C4-2B (cell line): ENCODE data around the gene TXNRD1.

ENCODE experiments used
- CTCF ChIP-seq: fragments of 450-650 bp; conservative IDR thresholded peaks from 2 replicates; pipeline ENCODE4 v1.5.1; 2017; ENCODE audit warnings: mild to moderate bottlenecking
- ZFX ChIP-seq: fragments of 450-650 bp; IDR thresholded peaks from 2 replicates; pipeline ENCODE4 v1.6.1; 2017

- no peak for TF ChIP-seq CTCF
- no peak for TF ChIP-seq ZFX
Observed at GRCh38 chr12:104354167-104354867, 138.7 kb downstream of the TXNRD1 start.
